SIG-M5 (cell line): Measurements from ENCODE around the gene MXD4.
"Not testable (repeated sequence)": the region's sequence is repeated elsewhere in the genome, so short reads cannot be mapped to it uniquely, and the experiment has no call there.

Source experiments
- DNase-seq: peaks from one replicate; lab custom pipeline; 2025; lab: John Stamatoyannopoulos, UW

The MXD4 gene

DNA sequence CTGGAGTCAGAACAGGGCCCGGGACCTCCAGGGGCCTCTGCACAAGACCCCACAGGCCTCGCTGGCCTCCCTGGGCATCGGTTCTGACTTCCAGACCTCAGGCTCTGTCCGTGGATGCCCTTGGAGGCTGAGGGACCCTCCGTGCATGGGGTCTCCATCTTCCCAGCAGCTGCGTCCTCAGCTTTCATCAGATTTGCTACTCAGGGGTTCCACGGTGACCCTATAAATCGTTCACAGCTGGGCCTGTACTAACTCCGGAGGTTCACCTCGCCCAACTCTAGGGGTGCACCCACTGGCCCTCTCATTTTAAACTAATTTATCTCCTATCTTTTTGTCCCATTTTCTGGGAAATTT lies 13.1 kb upstream of the MXD4 start:
- not testable (repeated sequence) for DNase-seq

DNA sequence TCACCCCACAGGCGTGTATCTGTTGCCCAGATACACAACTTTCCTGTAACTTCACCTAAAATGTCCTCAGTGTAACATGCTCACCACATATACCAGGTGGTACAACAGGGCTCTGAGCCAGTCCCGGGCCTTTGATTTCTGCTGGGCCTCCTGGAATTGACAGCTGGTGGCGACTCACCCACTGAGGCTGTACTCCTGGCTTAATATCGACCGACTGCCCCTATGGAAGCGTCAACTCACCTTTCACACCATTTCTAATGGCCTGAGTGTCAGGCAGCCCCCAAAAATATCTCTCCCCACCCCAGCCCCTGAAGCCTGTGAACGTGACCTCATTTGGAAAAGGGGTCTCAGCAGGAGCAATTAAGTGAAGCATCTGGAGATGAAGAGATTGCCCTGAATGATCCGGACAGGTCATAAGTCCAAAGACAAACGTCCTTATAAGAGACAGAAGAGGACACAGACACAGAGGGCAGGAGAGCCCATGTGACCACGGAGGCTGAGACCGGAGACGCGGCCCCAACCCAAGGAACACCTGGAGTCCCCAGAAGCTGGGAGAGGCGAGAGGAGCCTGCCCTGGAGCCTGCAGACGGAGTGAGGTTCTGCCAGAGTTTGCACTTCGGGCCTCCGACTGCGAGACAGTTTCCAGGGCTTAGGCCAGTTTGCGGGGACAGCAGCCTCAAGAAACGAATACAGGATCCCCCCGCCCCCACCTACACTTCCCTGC lies 12.6 kb upstream of the MXD4 start:
- DNase-seq = no peak

DNA sequence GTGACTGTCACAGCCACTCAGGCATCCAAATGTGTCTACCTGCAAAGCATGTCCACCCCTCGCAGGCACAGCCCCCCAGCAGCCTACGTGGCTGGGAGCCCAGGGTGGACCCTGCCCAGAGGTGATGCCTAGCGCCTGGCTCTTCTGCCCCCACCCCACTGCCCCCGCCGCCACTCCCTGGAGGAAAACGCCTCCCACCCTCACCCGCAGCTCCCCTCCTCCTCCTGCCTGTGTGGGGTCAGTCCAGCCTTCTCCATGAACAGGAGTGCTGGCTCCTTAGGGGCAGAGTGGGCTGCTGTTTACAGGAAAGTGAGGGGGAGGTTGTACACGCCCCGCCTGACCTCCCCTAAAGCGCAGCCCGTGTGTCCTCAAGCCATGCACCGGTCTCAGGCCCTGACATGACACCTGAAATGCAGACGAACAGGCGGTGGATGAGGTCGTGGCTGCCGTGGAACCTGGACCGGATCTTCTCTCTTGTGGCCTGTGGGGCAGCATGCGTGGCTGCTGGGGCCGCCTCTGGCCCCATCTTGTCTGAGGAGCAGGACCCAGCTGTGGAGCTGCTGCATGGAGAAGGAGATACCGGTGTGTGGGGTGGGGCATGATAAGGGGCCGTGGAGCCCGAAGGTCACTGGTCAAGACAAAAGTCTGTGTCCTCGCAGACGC lies 11.9 kb upstream of the MXD4 start:
- DNase-seq = no peak

DNA sequence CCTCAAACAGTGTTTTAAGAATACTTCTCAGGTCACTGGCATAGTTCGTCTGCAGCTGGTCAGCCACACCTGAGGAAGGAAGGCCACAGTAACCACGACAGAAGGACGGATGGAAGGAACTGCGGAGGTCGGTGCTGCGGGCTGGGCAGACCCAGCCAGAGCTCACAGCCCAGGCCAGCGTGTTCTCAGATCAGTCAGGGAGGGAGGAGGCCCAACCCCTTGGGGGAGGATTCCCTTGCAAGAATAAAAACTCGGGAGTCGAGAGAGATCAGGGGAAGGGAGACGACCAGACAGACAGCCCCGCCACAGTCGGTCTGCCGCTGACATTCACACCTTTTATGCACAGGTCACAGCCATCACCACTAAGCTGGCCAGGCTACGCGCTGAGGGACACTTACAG lies 11.3 kb upstream of the MXD4 start:
- DNase-seq = no peak

DNA sequence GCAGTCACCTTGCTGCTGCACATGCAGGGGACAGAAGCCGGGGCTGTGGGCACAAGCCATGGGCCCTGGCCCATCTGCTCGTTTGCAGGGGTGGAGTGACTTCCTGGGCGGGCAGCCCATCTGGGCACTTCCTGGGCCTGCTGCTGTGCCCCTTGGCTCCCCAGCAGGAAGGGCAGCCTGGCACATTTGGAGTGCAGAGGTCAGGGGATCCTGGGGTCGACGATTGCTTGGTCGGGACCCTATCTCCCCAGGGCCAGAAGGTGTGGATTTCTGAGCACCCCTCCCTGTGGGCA lies 10.9 kb upstream of the MXD4 start:
- no peak for DNase-seq

DNA sequence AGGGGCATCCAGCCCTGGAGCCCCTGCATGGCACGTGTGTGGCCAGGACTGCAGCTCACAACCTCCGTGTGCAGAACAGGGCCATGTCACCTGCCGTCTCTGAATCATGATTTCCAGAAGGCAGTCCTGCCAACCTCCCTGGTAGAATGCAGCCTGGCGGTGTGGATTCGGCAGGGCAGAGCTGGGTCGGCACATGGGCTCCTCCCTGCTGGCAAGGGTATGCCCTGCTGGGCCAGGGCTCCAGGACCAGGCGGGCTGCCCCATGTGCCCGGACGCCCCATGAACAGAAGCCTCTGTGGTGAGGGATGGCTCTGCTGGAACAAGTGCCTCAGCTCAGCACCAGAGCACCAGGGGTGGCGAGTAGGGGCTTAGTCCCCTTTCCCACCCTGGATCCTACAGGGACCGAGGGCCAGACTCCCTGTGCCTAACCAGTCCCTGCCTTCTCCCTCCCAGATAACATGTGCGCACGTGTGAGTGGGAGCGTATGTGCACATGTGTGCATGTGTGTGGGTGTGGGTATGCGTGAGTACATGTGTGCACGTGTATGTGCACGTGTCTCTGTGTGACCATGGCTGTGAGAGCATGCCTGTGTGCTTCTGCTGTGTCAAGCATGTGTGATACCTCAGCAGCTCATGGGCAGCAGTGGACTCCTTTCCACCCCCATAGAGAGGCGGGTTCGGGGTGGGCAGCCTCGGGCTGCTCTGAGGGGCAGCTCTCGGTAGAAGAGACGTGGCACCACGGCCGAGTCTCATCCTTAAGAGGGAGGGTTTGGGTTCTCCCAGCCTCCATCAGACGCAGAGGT lies 10.3 kb upstream of the MXD4 start:
- no peak for DNase-seq

DNA sequence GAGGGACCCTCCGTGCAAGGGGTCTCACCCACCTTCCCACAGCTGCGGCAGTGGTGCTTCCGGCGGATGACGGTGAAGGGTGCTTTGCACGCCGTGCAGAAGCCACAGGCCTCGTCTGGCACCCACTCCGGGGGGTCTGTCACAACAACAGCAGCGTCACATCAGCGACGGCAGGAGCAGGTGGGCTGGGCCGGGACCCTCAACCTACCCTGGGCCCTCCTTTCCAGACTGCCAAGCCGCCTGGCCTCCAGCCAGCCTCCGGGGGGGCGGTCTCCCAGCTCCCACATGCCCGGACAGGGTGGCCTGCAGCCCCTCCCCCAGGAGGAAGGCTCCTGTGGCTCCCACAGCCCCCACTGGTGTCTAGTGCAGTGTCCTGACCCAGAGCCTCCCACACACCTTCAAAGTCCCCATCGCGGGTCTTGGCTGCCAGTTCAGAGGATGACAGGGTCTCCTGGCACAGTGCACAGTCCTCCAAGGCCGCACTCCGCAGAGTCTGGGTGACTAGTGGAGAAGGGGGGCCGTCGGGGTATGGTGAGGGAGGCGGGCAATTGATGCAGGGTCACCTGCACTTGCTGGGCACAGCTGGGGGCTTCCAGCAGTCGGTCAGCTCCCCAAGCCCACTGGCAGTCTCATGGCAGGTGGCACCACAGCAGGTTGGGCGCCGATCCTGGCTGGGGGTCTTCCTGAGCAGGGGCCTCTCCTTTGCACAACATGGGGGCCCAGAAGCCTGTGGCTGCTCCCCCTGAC lies 9.5 kb upstream of the MXD4 start:
- DNase-seq = no peak

DNA sequence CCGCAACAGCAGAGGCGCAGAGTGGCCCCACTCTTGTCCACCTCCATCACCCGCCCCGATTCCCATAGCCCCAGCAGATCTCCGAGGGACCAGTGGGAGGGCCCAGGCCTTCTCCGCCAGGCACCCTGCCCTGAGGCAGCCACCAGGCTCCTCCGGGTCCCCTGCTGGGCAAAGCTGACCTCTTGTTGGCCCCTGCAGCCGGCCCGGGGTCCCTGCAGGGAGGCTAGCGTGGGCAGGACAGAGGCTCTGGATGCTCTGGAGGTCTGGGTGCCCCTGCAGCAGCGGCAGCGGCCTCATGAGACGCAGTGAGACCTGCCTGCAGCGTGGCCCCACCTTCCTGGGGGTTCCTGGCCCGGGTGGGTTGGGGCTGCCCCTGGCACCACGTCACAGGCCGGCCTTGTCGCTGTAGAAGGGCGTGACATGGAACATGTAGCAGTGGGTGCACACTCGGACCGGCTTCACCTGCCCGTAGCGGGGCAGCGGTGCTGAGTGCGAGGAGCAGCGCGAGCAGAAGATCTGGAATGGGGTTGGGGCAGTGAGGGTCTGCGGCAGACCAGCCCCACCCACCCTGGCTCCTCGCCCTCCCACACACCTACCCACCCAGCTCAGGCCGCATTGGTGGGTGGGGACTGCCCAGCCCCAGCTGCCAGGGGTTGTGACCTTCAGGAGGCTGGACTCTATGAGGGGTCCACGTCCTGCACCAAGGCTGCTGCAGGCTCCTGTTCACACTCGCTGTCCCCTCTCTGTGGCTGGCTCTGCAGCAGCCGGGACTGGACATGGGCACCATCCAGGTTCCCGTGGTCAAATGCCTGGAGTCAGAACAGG lies 8.6 kb upstream of the MXD4 start:
- DNase-seq = no peak

DNA sequence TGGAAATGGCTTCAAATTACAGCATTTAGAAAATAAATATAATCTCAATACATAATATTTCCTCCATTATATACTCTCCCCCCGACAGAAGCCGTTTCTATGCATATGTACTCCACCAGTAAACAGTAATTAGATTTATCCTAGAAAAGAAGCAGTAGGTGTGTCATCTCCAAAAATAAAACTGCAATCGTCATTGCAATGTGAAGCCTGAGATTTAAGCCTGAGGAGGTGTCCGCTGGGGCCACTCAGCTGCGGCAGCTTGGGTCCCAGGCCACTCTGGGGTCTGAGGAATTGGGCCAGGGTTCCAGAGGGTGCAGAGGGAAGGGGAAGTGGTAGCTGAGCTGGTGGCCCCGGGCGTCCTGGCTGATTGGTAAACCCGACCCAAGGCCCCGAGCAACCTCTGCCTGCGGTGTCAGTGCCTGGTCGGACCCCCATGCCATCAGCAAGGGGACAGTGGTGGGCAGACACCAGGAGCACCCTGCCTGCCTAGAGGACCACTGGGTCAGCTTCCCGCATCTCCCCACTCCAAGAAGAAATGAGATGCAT lies 7.8 kb upstream of the MXD4 start:
- no peak for DNase-seq

DNA sequence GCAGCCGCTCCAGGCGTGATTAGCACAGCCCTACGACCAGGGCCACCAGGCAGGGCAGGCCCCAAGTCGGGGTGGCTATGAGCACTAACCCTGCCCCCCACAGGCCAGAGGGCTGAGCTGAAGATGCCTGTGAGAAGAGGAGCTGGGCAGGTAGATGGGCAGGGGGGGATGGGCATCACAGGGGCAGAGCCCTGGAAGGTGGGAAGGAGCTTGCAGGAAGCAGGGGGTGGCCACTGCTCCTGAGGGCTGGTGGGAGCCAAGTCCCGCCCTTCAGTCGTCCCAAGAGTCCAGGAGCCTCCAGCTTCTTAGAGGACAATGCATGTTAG lies 7.3 kb upstream of the MXD4 start:
- no peak for DNase-seq

DNA sequence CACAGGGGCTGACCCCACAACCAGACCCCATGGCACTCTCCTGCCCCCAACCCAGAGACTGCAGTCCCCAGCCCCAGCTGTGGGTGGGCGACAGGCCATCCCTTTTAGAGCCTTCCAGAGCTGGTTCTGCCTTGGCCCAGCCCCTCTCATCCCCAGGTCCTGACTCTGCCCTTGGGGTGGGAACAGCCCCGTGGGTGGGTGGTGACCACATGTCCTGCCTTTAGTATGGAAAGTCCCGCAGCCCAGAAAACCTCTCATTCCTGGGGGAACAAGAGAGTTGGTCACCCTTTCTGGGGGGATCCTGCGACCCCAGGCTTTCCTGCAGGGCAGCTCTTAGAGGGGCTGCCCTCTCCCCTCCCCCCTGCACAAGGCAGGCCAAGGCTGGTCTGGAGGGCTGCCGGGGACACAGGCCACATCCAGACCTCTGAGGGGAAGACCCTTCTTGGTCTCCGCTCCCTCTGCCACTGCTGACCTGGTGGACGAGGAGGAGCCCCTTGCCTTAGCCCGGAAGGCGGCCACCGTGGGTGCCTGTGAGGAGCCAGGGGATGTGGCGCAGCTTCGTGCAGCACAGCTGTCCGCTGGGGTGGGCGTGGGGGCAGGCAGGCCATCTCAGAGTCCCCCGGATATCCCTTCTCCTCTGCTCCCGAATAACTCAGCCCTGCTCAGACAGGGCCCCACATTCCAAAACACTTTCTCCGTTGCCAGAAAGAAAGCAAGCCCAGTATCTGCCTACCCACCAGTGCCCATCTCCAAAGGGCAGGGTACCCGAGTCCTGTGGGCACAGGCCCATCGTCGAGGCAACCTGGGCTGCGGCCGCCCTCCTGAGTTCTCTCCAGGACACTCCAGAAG lies 6.7 kb upstream of the MXD4 start:
- no peak for DNase-seq

DNA sequence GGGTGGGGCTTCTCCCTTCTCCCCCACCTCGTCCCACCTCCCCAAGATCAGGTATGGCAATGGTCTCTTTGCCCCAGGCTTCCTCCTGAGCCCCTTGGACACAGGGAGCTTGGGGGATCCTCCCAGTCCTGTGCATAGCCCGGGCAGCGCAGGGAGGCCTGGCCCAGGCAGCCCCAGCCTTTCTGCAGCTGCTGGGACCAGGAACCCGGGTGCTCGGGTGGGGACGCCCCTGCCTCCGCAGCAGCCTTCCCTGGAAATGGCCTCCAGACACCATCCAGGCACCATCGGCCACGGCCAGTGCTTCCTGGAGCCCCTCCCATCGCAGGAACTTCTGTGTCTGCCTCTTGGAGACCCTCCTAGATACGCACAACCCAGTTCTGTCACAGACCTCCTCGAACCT lies 5.9 kb upstream of the MXD4 start:
- no peak for DNase-seq

DNA sequence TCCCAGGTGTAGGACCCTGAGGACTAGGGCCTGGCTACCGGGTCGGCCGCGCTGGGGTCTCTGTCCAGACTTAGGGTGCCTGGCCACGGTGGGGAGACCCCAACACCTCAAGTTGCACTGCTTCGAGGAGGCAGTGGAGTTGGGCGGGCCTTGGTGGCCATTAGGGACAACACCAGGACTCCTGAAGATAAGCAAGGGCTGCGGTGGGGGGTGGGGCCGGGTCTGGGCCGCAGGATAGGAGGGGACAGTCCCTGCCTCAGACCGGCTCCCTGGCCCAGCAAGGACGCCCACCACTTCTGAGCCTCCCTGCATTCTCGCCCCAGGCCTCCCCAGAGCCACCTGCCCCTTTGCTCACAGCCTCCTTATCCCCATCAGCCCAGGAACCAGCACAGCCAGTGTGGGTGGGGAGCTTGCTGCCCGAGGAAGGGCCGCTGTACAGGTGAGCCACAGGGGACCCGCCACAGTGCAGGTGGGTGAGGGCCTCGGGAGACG lies 5.5 kb upstream of the MXD4 start:
- DNase-seq = no peak

DNA sequence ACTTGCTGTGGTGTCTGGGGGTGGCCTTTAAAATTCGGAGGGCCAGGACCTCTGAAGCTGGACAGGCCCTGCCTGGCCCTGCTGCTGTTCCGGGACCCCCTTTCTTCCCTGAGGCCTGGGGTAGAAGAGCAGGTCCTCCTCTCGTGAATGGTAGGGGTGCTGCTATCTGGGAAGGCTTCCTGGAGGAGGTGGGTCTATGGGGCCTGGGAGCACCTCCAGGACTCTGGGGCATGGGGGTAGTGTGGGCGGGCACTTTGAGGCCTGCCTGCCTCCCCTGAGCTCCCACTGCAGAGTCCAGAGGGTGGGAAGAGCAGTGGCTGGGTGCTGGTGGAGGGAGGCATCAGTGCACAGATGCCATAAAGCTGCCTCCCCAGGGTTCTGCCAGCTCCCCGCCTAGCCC lies 4.9 kb upstream of the MXD4 start:
- no peak for DNase-seq

DNA sequence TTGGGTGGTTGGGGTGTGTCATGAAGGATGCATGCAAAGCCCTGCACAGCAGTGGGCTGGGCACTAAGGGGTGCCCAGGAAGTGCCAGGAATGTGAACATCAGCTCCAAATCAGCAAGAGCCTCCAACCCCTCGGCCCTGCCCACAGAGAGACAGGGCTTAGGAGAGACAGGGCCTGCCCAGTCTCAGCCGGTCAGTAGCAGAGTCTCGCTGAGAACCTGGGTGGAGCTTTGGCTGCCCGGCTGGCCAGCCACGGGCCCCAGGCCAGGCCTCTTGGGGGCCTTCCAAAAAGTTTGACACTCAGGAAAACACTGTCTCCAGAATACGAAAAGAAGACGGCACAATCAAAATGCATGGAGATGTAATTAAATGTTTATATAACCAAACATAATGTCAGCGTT lies 4.3 kb upstream of the MXD4 start:
- DNase-seq = no peak

DNA sequence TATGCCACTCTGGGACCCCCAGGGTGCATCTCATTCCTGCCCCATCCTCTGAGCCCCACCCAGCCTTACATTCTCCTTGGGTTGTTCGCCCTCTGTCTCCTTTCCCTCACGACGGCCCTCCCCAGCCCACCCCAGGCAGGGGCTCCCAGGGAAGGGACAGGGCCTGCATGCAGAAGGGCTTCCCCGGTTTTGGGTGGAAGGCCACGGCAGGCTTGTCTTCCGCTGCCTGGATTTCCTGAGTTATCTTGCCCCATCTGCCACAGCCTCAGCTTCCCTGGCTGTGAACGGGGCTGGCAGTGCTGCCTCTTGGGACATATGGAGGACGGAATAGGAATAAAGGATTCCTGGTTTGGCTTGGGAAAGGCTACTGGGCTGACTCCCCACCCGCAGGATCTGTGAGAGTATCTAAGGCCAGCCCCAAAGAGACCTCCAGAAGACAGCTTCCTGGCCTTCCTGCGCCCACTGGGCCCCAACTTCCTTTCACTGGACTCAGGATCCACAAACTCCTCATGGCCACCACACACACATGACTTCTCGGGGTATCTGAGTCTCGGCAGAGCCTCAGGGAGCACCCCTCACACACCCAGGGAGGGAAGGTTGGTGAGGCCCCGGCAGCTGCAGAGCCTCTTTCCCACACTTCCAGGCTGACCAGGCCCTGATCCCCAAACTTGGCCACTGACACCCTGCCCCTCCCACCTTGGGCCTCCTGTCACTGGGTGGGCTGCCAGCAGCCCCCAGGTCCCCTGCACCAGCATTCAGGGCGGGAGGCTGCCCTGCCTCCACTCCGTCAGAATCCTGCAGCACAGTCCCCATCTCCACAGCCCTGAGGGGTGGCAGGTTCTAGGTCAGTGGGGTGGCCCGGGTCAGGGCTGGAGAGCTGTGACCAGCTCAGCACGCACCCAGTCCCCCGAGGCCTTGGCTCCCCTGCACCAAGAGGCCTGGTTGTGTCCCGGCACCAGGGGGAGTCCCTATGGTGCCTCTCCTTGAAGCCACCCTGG lies 3.5 kb upstream of the MXD4 start:
- DNase-seq = no peak

DNA sequence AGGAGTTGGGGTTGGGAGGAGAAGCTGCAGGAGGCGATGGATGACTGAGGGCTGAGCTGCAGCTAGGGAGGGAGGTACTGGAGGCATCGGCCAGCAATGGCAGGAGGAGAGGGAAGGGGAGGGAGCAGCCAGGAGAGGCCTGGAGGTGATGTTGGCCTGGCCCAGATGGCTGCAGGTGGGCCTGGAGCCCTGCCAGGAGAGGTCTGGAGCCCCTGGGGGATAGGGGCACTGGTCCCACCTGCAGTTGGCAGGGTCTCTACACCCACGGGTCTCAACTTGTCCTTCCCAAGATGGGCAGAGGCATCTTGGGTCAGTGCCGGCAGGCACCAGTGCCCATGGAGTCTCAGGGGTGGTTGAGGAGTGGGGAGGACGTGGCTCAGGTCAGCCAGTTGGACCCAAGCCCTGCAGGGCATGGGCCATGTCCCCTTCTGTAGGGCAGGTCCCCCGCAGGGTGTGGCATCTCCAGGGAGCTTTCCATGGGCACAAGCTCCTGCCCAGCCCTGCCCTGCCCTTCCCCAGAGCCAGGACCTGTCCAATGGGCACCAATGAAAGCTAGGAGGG lies 2.7 kb upstream of the MXD4 start:
- no peak for DNase-seq

DNA sequence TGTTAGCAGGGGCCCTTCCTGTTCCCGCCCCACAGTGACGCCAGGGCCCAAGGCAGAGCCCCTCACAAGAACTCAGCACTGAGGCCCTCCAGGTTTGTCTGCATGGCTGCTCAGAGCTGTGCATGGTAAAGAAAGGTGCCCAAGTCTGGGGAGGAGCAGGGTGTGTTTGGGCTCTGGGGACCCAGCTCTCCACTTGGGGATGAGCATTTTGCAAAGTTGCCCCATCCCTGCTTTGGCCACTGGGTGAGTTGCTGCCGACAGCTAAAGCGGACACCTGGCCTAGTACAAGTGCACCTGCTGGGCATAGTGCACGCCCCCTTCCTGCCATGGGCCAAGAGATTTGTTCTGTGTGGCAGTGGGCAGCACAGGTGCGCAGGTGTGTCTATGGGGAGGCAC lies 2.0 kb upstream of the MXD4 start:
- no peak for DNase-seq

DNA sequence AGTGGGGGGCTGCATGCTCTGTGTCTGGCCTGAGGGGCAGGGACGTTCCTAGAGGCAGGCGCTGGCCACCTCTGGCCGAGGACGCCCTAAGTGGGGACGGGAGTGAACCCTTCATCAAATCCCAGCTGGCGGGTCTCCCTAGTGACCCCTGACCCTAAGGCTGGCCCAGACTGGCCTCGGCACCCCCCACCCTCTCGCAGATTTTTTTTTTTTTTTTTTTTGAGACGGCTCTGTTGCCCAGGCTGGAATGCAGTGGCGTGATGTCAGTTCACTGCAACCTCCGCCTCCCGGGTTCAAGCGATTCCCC lies 988 bp upstream of the MXD4 start:
- DNase-seq = no peak
